WTC11 (cell line): ENCODE measurements around the gene SLC25A38. TPM values are rescaled to one million over a fixed set of nuclear protein-coding genes. Genes with fewer than 3 reads are reported as not detected.

Source experiments
- ATAC-seq: fragments of 200-7000 bp; cut with Tn5 transposase; 2 replicates; pipeline ENCODE4 v1.10.0; 2021; ENCODE audit warnings: mild to moderate bottlenecking, moderate library complexity
- CTCF ChIA-PET: fragments of 300-600 bp; sonication (Branson Sonifier 250); formaldehyde crosslinking; loops from one replicate; lab custom pipeline; 2021; ENCODE audit warnings: antibody characterized with exemption; lab: Charles Lee
- POLR2A ChIA-PET: fragments of 350-600 bp; sonication (Branson Sonifier 250); formaldehyde crosslinking; loops from one replicate; lab custom pipeline; 2021; ENCODE audit warnings: antibody characterized with exemption; lab: Charles Lee
- DNase-seq: peaks from one replicate; pipeline ENCODE4 v3.0.0; 2021; ENCODE audit warnings: low spot score
- H3K27ac Mint-ChIP-seq: 2 replicates; pipeline ENCODE4 v1.8.0; 2021; ENCODE audit warnings: mixed read lengths
- H3K27me3 Mint-ChIP-seq: 2 replicates; pipeline ENCODE4 v1.8.0; 2021; ENCODE audit warnings: low read depth, mild to moderate bottlenecking, moderate library complexity, mixed read lengths
- H3K36me3 Mint-ChIP-seq: 2 replicates; pipeline ENCODE4 v1.8.0; 2021; ENCODE audit warnings: mixed read lengths
- H3K4me1 Mint-ChIP-seq: 2 replicates; pipeline ENCODE4 v1.8.0; 2022; ENCODE audit warnings: mixed read lengths
- H3K4me3 Mint-ChIP-seq: 2 replicates; pipeline ENCODE4 v1.8.0; 2021; ENCODE audit warnings: mild to moderate bottlenecking, moderate library complexity, mixed read lengths
- H3K9me3 Mint-ChIP-seq: 2 replicates; pipeline ENCODE4 v1.8.0; 2021; ENCODE audit warnings: mixed read lengths
- ATF3 ChIP-seq: sonication (generic); formaldehyde crosslinking; conservative IDR thresholded peaks from 2 replicates; pipeline ENCODE4 v1.8.1; 2022; ENCODE audit warnings: mild to moderate bottlenecking, missing genetic modification reagents
- CTCF ChIP-seq: fragments of 200-600 bp; IDR thresholded peaks from 2 replicates; pipeline ENCODE4 v1.8.0; 2022; ENCODE audit warnings: antibody characterized with exemption
- E2F4 ChIP-seq: sonication (generic); formaldehyde crosslinking; IDR thresholded peaks from 2 replicates; pipeline ENCODE4 v1.8.1; 2022; ENCODE audit warnings: low read depth, mild to moderate bottlenecking, moderate library complexity, missing genetic modification reagents, borderline replicate concordance
- ESRRA ChIP-seq: sonication (generic); formaldehyde crosslinking; IDR thresholded peaks from 2 replicates; pipeline ENCODE4 v1.8.1; 2022; ENCODE audit warnings: mild to moderate bottlenecking, missing genetic modification reagents, borderline replicate concordance
- GTF2I ChIP-seq: fragments of 250-450 bp; sonication (Bioruptor Pico); conservative IDR thresholded peaks from 2 replicates; pipeline ENCODE4 v1.4.0; 2021; ENCODE audit warnings: mild to moderate bottlenecking
- JAZF1 ChIP-seq: fragments of 250-450 bp; sonication (Bioruptor Pico); IDR thresholded peaks from 2 replicates; pipeline ENCODE4 v1.9.0; 2021; ENCODE audit warnings: moderate library complexity, mild to moderate bottlenecking, inconsistent platforms
- NR3C1 ChIP-seq: sonication (generic); formaldehyde crosslinking; conservative IDR thresholded peaks from 2 replicates; pipeline ENCODE4 v1.8.1; 2023; ENCODE audit warnings: low read depth, mild to moderate bottlenecking, missing genetic modification reagents
- ZNF138 ChIP-seq: sonication (generic); formaldehyde crosslinking; conservative IDR thresholded peaks from 2 replicates; pipeline ENCODE4 v1.8.1; 2022; ENCODE audit warnings: mild to moderate bottlenecking, moderate library complexity, missing genetic modification reagents
- total RNA-seq: library from RNA; stranded (reverse); gene quantifications from 3 replicates; pipeline ENCODE4 v1.2.3, GENCODE V29; 2021
- TF ChIP-seq, protein P1 (sequence below): fragments of 250-450 bp; sonication (Bioruptor Pico); IDR thresholded peaks from 2 replicates; pipeline ENCODE4 v1.9.0; 2021; ENCODE audit warnings: mild to moderate bottlenecking, borderline replicate concordance
- TF ChIP-seq, protein P2 (sequence below): sonication (generic); formaldehyde crosslinking; IDR thresholded peaks from 2 replicates; pipeline ENCODE4 v1.8.0; 2023; ENCODE audit warnings: missing genetic modification reagents
- TF ChIP-seq, protein P3 (sequence below): sonication (generic); formaldehyde crosslinking; IDR thresholded peaks from 2 replicates; pipeline ENCODE4 v1.8.1; 2023; ENCODE audit warnings: mild to moderate bottlenecking, missing genetic modification reagents, moderate library complexity

The SLC25A38 gene
- total RNA-seq, 1 experiment from 2014 or later: 34.9 TPM

DNA sequence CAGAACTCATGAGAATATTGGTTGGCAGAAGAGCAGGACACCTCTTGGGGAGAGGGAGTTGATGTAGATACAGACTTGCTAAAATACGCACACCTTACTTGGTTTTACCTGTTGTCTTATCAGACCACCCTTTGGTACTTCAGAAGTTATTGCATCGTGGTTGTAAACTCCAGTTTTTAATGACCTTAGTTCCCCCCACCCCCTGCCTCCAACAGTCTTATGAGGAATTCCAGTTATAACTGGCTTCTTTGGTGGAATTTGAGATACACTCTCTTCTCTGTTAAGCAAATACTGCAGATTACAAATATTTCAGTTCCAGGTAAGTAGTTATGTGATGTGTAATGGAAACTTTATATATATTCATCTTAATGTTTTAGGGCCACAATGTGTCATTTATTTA lies 5.0 kb downstream of the SLC25A38 start:
- peaks cover 36% of the 10 kb centered on the region for H3K36me3 Mint-ChIP-seq
- TF ChIP-seq ZNF138: no peak
- TF ChIP-seq, protein P1, sequence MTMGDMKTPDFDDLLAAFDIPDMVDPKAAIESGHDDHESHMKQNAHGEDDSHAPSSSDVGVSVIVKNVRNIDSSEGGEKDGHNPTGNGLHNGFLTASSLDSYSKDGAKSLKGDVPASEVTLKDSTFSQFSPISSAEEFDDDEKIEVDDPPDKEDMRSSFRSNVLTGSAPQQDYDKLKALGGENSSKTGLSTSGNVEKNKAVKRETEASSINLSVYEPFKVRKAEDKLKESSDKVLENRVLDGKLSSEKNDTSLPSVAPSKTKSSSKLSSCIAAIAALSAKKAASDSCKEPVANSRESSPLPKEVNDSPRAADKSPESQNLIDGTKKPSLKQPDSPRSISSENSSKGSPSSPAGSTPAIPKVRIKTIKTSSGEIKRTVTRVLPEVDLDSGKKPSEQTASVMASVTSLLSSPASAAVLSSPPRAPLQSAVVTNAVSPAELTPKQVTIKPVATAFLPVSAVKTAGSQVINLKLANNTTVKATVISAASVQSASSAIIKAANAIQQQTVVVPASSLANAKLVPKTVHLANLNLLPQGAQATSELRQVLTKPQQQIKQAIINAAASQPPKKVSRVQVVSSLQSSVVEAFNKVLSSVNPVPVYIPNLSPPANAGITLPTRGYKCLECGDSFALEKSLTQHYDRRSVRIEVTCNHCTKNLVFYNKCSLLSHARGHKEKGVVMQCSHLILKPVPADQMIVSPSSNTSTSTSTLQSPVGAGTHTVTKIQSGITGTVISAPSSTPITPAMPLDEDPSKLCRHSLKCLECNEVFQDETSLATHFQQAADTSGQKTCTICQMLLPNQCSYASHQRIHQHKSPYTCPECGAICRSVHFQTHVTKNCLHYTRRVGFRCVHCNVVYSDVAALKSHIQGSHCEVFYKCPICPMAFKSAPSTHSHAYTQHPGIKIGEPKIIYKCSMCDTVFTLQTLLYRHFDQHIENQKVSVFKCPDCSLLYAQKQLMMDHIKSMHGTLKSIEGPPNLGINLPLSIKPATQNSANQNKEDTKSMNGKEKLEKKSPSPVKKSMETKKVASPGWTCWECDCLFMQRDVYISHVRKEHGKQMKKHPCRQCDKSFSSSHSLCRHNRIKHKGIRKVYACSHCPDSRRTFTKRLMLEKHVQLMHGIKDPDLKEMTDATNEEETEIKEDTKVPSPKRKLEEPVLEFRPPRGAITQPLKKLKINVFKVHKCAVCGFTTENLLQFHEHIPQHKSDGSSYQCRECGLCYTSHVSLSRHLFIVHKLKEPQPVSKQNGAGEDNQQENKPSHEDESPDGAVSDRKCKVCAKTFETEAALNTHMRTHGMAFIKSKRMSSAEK (CRISPR knock-in tag): no peak
- TF ChIP-seq, all 79 proteins: peak for 0
- no peaks in the 10 kb centered on the region for H3K27me3 Mint-ChIP-seq
- POLR2A ChIA-PET: no interaction called here
- CTCF ChIA-PET: interaction anchor here (1.0 kb wide), 1 partner anchor 10 kb away, joined by 3 read pairs; no protein-coding TSS in a partner anchor
- H3K9me3 Mint-ChIP-seq: no peaks in the 10 kb centered on the region
- ATAC-seq (no peak), DNase-seq (no peak)
- no peak overlapping the region for H3K4me3 Mint-ChIP-seq
- no peak overlapping the region for H3K27ac Mint-ChIP-seq
- H3K4me1 Mint-ChIP-seq: peaks cover 24% of the 10 kb centered on the region

- no peak for ATAC-seq
- Mint-ChIP-seq H3K4me3 (no peak overlapping the region), H3K4me1 (peaks cover 24% of the 10 kb centered on the region), H3K9me3 (no peaks in the 10 kb centered on the region), H3K27me3 (no peaks in the 10 kb centered on the region)
- CTCF ChIA-PET: interaction anchor here (1.0 kb wide), 1 partner anchor 11 kb away, joined by 3 read pairs; no protein-coding TSS in a partner anchor
- DNase-seq: no peak
- POLR2A ChIA-PET: no interaction called here
- TF ChIP-seq JAZF1 (CRISPR knock-in tag) (no peak), GTF2I (CRISPR knock-in tag) (no peak), CTCF (no peak), E2F4 (CRISPR knock-in tag) (no peak)
- TF ChIP-seq, all 79 proteins: peak for 0
- Mint-ChIP-seq H3K36me3 (peaks cover 42% of the 10 kb centered on the region), H3K27ac (0 out of 2 replicates have a peak overlapping the region, but pooled peaks have one; percentile 10)
These were observed 5.6 kb downstream of the SLC25A38 start for GRCh38 chr3:39388741-39389248.

DNA sequence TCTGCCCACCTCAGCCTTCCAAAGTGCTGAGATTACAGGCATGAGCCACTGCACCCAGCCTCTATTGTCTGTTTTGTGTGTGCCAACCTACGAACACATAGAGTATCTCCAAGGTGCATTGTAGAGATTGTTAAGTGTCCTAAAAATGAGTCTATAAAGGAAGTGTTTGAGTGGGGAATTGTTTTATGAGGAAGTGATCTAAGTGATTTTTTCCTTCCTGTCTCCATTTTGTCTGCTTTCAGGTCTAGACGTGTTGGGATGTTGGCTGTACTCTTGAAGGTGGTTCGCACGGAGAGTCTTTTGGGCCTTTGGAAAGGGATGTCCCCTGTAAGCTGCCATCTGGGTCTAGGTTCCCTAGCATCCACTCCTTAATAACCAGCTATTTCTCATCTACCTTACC lies 7.0 kb downstream of the SLC25A38 start:
- POLR2A ChIA-PET: no interaction called here
- H3K27me3 Mint-ChIP-seq: no peaks in the 10 kb centered on the region
- CTCF ChIA-PET: no interaction called here
- TF ChIP-seq, protein P2, sequence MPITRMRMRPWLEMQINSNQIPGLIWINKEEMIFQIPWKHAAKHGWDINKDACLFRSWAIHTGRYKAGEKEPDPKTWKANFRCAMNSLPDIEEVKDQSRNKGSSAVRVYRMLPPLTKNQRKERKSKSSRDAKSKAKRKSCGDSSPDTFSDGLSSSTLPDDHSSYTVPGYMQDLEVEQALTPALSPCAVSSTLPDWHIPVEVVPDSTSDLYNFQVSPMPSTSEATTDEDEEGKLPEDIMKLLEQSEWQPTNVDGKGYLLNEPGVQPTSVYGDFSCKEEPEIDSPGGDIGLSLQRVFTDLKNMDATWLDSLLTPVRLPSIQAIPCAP (CRISPR knock-in tag): no peak
- TF ChIP-seq NR3C1 (CRISPR knock-in tag): no peak
- TF ChIP-seq ZNF138: no peak
- TF ChIP-seq, protein P3, sequence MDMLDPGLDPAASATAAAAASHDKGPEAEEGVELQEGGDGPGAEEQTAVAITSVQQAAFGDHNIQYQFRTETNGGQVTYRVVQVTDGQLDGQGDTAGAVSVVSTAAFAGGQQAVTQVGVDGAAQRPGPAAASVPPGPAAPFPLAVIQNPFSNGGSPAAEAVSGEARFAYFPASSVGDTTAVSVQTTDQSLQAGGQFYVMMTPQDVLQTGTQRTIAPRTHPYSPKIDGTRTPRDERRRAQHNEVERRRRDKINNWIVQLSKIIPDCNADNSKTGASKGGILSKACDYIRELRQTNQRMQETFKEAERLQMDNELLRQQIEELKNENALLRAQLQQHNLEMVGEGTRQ (CRISPR knock-in tag): no peak
- TF ChIP-seq ATF3 (CRISPR knock-in tag): no peak
- TF ChIP-seq ESRRA: no peak
- no peak for DNase-seq
- H3K27ac Mint-ChIP-seq: no peak overlapping the region
- no peak for ATAC-seq
- no peaks in the 10 kb centered on the region for H3K9me3 Mint-ChIP-seq
- no peak overlapping the region for H3K4me3 Mint-ChIP-seq
- H3K4me1 Mint-ChIP-seq: peaks cover 17% of the 10 kb centered on the region
- peaks cover 56% of the 10 kb centered on the region for H3K36me3 Mint-ChIP-seq
